ENCODE measurements around the gene LZTFL1.

GRCh38 chr3:45793482-45794176 is 48.3 kb downstream of the LZTFL1 start:
- peak in 1 of 2 experiments; percentile 27; a peak in 1 of 4 replicates for TF ChIP-seq CTCF (conservative IDR thresholded peaks at IDR 0.05; ENCODE audit: low read depth in 2 of 2)
- no peak for TF ChIP-seq CREB1 (CRISPR knock-in tag; IDR thresholded peaks at IDR 0.05; ENCODE audit: low read depth)
- TF ChIP-seq EZH2phosphoT487 (IDR thresholded peaks at IDR 0.05; ENCODE audit: unreplicated experiment), result no peak
- no peak for TF ChIP-seq REST (IDR thresholded peaks at IDR 0.05; ENCODE audit: unreplicated experiment)
- TF ChIP-seq EZH2 (IDR thresholded peaks at IDR 0.05; ENCODE audit: low read depth, unreplicated experiment), result no peak
- TF ChIP-seq POLR2AphosphoS5 (IDR thresholded peaks at IDR 0.05; ENCODE audit: low read depth), result no peak
- no peak for TF ChIP-seq JUNB (IDR thresholded peaks at IDR 0.05; ENCODE audit: unreplicated experiment)
- no peak for TF ChIP-seq ZNF331 (CRISPR knock-in tag; IDR thresholded peaks at IDR 0.05; ENCODE audit: low read depth)
- TF ChIP-seq NANOG (IDR thresholded peaks at IDR 0.05; ENCODE audit: borderline replicate concordance), result no peak
- TF ChIP-seq ETS1 (IDR thresholded peaks at IDR 0.05), result no peak

All from GM23338 (cell line).